ENCODE results near the gene CATSPER1.

Gene CATSPER1

DNA sequence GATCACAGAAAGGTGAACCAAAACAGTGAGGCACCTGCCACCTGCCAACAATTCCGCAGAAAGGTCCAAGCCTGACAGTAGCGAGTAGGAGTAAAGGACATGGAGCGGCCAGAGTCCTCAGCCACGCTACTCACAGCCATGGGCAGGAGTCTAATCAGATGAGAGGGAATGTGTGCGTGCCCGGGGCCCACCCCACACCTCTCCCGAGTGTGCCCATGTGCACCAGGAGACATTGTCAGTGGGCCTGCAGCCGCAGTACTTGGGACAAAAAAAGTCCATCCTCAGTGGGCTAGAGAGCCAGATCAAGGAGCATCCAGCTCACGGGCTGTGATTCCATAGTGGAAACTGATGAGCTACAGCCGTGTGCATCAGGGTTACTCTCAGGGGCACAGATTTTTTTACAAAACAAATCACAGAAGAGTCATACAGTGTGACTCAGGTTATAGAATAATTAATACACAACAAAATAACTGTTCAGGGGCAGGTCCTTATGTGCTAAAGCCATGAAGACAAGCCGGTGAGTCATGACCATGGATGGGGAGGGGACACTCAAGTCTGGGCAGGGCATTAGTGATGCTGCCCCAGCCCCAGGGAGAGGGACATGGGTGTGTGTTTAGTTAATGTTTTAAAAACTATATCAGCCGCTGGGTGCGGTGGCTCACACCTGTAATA is 52.7 kb downstream of the CATSPER1 start:
- no peak overlapping the region for H3K4me3 ChIP-seq (ENCODE audit: low read depth, low read length)

- no peak overlapping the region for H3K4me3 ChIP-seq (ENCODE audit: low read depth, low read length)
Observed at GRCh38 chr11:65972116-65972515, 54.2 kb downstream of the CATSPER1 start.

DNA sequence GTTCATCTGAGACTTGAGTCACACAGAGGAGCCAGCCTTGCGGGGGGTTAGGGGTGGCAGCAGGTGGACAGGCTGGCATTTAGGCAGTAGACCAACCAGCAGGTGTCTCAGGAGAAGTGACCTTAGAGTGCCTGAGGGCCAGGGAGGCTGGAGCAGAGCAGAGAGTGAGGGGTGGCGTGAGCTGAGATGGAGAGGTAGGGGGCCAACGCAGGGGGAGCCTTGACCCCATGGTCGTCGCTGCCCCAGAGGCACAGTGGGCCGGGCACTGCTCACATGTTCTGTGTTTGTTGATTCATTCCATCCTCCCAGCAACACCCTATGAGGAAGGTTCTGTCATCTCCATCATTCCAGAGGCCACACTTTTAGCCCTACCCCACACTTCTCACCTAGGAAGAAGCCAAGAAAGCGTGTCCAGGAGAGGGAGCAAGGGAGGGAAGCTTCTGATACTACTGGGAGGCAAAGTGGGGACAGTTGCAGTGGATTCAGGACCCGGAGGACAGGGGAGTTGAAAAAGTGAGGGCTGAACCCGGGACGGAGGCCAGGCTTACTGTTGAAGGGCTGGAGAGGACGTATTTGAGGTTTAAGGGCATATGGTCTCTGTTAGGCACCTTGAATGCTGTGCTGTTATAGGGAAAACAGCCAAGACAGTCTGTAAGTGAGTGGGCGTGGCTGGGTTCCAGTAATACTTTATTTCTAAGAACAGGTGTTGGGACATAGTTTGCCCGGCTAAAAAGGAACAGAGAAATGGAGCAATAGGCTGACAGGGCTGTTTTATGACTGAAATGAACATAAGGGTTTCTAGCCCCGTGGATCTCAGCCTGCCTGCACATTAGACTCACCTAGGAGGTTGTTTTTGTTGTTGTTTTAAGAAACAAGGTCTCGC is 57.4 kb downstream of the CATSPER1 start:
- H3K4me3 ChIP-seq (ENCODE audit: low read depth, low read length) = no peak overlapping the region

DNA sequence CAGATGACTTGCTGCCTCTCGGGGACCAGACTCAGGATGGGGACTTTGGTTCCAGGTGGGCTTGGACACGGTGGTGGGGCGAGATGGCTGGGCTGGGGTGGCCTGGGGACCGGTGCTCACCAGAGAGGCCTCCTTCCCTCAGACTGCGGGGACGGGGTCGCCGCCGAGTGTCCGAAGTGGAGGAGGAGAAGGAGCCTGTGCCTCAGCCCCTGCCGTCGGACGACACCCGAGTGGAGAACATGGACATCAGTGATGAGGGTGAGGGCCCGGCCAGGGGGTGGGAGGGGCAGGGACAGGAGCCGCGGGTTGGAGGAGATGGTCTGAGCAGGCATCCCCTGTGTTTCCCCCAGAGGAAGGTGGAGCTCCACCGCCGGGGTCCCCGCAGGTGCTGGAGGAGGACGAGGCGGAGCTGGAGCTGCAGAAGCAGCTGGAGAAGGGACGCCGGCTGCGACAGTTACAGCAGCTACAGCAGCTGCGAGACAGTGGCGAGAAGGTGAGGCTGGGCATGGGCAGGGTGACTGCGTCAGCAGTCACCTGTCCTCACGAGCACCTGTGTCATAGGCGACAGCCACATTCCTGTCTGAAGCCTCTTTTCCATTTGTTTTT is 58.8 kb downstream of the CATSPER1 start:
- H3K4me3 ChIP-seq (ENCODE audit: low read depth, low read length) = no peak overlapping the region
